C4-2B (cell line): ENCODE data around the gene MTUS2.

Experiments used
- ZFX ChIP-seq: fragments of 450-650 bp; IDR thresholded peaks from 2 replicates; pipeline ENCODE4 v1.6.1; 2017
- TF ChIP-seq, protein P1 (sequence below): fragments of 450-650 bp; conservative IDR thresholded peaks from 2 replicates; pipeline ENCODE4 v1.5.1; 2017; ENCODE audit warnings: mild to moderate bottlenecking

DNA sequence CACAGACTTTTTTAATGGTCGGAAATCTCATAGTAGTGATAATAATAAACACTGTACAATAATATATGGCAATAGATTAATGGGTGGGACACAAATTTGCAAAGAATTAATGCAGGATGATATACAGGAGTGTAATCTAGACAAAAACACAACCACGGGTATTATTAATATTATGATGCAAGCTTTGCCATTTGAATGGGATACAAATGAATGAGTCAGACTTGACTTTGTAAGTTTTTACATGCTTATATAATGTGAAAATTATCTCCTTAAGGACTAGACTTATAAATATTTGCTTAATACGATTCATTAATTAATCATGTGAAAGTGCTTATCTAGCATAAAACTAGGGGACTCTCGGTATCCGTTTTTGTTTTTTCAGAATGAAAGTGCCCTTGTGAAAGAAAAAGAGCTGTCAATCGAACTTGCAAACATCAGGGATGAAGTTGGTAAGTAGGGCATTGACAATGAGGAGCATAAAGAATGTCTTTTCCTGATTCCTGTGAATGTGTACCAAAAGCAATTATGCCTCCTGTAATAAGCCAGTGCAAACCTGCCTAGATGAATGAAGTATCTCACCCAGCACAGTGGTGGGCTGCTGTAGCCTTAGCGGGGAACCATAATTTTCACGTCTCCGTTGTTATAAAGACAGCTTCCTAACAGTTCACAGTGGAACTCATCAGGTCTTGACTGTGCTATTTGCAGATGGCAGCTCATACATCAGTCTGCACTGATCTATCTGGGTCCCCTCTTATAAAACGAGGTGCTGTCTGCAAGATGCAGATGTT is 619.7 kb downstream of the MTUS2 start:
- TF ChIP-seq, protein P1, sequence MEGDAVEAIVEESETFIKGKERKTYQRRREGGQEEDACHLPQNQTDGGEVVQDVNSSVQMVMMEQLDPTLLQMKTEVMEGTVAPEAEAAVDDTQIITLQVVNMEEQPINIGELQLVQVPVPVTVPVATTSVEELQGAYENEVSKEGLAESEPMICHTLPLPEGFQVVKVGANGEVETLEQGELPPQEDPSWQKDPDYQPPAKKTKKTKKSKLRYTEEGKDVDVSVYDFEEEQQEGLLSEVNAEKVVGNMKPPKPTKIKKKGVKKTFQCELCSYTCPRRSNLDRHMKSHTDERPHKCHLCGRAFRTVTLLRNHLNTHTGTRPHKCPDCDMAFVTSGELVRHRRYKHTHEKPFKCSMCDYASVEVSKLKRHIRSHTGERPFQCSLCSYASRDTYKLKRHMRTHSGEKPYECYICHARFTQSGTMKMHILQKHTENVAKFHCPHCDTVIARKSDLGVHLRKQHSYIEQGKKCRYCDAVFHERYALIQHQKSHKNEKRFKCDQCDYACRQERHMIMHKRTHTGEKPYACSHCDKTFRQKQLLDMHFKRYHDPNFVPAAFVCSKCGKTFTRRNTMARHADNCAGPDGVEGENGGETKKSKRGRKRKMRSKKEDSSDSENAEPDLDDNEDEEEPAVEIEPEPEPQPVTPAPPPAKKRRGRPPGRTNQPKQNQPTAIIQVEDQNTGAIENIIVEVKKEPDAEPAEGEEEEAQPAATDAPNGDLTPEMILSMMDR, result no peak
- no peak for TF ChIP-seq ZFX
